MCF 10A (cell line): ENCODE results near the gene CASP5. TPM values are rescaled to one million over a fixed set of nuclear protein-coding genes. Genes with fewer than 3 reads are reported as not detected.

Experiments used
- BruUV-seq: library from RNA; stranded (reverse); fragments of 400-500 nt; replicated peaks from 2 replicates; lab custom pipeline; 2021; lab: Mats Ljungman, UMichigan
- CTCF ChIA-PET: fragments of 300-600 bp; sonication (Branson Sonifier 250); formaldehyde crosslinking; extraction: SDS; loops from one replicate; lab custom pipeline; 2021; ENCODE audit warnings: antibody characterized with exemption, inconsistent platforms; lab: Yijun Ruan, JAX
- POLR2A ChIA-PET: fragments of 300-600, 350-650 bp; sonication (Branson Sonifier 250); formaldehyde crosslinking; extraction: SDS; loops from one replicate; lab custom pipeline; 2020; ENCODE audit warnings: antibody characterized with exemption, inconsistent platforms; lab: Yijun Ruan, JAX
- DNase-seq: peaks from one replicate; pipeline ENCODE4 v3.0.0-alpha.2; 2018; ENCODE audit not compliant: unreplicated experiment
- H3K27ac Mint-ChIP-seq: one replicate; pipeline ENCODE4 v1.8.0; 2022; ENCODE audit warnings: mild to moderate bottlenecking, low read depth, mixed read lengths; ENCODE audit not compliant: unreplicated experiment
- H3K27me3 Mint-ChIP-seq: one replicate; pipeline ENCODE4 v1.8.0; 2022; ENCODE audit warnings: mixed read lengths; ENCODE audit not compliant: insufficient read depth, unreplicated experiment
- H3K36me3 Mint-ChIP-seq: one replicate; pipeline ENCODE4 v1.8.0; 2022; ENCODE audit warnings: mild to moderate bottlenecking, moderate library complexity, mixed read lengths; ENCODE audit not compliant: insufficient read depth, unreplicated experiment
- H3K4me1 Mint-ChIP-seq: one replicate; pipeline ENCODE4 v1.8.0; 2022; ENCODE audit warnings: mixed read lengths; ENCODE audit not compliant: insufficient read depth, unreplicated experiment
- H3K4me3 Mint-ChIP-seq: one replicate; pipeline ENCODE4 v1.8.0; 2022; ENCODE audit warnings: mild to moderate bottlenecking, moderate library complexity, mixed read lengths; ENCODE audit not compliant: unreplicated experiment
- H3K9me3 Mint-ChIP-seq: one replicate; pipeline ENCODE4 v1.8.0; 2022; ENCODE audit warnings: mixed read lengths; ENCODE audit not compliant: unreplicated experiment
- CTCF ChIP-seq: fragments of 200-600 bp; IDR thresholded peaks from one replicate; pipeline ENCODE4 v1.8.0; 2022; ENCODE audit warnings: antibody characterized with exemption, mild to moderate bottlenecking; ENCODE audit not compliant: unreplicated experiment
- intact Hi-C: fragments of 100-400 bp; cut with micrococcal nuclease; formaldehyde crosslinking; loops from 2 replicates; pipeline ENCODE4 v1.14.1; 2022
- total RNA-seq: library from RNA; stranded (reverse); gene quantifications from 2 replicates; pipeline ENCODE4 v1.2.3, GENCODE V29; 2022

The CASP5 gene
- total RNA-seq, 1 experiment from 2014 or later: not detected

GRCh38 chr11:104967534-104968354, 55.2 kb downstream of the CASP5 start:
- peaks cover 7% of the 10 kb centered on the region for H3K9me3 Mint-ChIP-seq
- H3K27me3 Mint-ChIP-seq: no peaks in the 10 kb centered on the region
- DNase-seq: peak; percentile 34
- CTCF ChIA-PET: interaction anchor here (0.6 kb wide), 1 partner anchor 246 kb away, joined by 3 read pairs; no protein-coding TSS in a partner anchor
- H3K27ac Mint-ChIP-seq: peak overlapping the region; percentile 99
- no peak for TF ChIP-seq CTCF
- peaks cover 29% of the 10 kb centered on the region for H3K36me3 Mint-ChIP-seq
- POLR2A ChIA-PET: interaction anchor here (0.5 to 4.4 kb wide), 21 partner anchors 10 to 1123 kb away, joined by 3 to 33 read pairs (median 5); partner anchors contain the start of genes CARD16 and CASP1
- peak overlapping the region; percentile 85 for H3K4me3 Mint-ChIP-seq
- H3K4me1 Mint-ChIP-seq: peaks cover 21% of the 10 kb centered on the region
- BruUV-seq: TSS peak; percentile 85
- intact Hi-C loops: loop anchor here (2.0 kb wide), 1 partner anchor 79 kb away; no protein-coding TSS in a partner anchor

DNA sequence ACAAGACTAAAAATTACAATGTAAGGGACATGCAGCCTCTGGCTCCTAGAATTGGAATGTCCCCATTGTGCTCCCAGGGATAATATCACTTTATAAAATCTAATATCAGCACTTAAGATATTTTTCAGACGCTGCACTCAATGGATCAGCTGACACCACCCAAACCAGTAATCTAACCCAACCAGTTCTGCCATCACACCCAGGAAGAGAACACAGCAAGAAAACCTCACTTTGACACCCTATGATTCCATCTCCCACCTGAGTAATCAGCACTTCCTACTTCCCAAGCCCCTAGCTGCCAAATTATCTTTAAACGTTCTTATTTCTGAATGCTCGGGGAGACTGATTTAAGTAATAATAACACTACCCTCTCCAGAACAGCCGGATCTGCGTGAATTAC, 57.2 kb downstream of the CASP5 start:
- Mint-ChIP-seq H3K9me3 (no peaks in the 10 kb centered on the region), H3K36me3 (peaks cover 33% of the 10 kb centered on the region), H3K27ac (peak overlapping the region; percentile 99), H3K4me3 (peak overlapping the region; percentile 85), H3K4me1 (peaks cover 21% of the 10 kb centered on the region), H3K27me3 (no peaks in the 10 kb centered on the region)
- BruUV-seq: no TSS peak
- no peak for DNase-seq
- ChIA-PET CTCF (interaction anchor here (0.6 kb wide), 1 partner anchor 773 kb away, joined by 7 read pairs; no protein-coding TSS in a partner anchor), POLR2A (interaction anchor here (0.6 to 4.4 kb wide), 5 partner anchors 8 to 889 kb away, joined by 3 to 33 read pairs (median 3); no protein-coding TSS in a partner anchor)
- intact Hi-C loops: no loop called here
- no peak for TF ChIP-seq CTCF

DNA sequence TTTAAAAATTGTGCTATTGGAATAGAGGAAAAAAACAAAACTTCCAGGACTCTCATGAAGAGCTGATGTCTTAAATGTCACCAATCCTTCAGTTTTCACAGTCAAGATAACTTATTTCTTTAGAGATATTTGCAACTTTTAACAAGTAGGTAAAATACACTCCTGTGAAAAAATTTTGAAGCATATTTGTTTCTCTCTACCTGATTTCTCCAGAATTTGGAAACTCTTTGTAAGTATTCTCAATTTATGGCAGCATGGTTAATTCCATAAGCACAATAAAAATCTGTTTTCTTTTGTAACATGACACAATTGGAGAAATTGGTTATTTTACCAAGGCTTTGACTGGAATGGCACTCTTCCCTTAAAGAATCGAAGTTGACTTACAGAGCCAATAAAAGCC, 58.7 kb downstream of the CASP5 start:
- no peak overlapping the region for H3K27ac Mint-ChIP-seq
- H3K27me3 Mint-ChIP-seq: no peaks in the 10 kb centered on the region
- TF ChIP-seq CTCF: no peak
- intact Hi-C loops: no loop called here
- no TSS peak for BruUV-seq
- DNase-seq: no peak
- CTCF ChIA-PET: interaction anchor here (0.7 kb wide), 1 partner anchor 10 kb away, joined by 3 read pairs; no protein-coding TSS in a partner anchor
- peaks cover 33% of the 10 kb centered on the region for H3K36me3 Mint-ChIP-seq
- no peaks in the 10 kb centered on the region for H3K9me3 Mint-ChIP-seq
- peaks cover 27% of the 10 kb centered on the region for H3K4me1 Mint-ChIP-seq
- POLR2A ChIA-PET: interaction anchor here (0.7 to 1.5 kb wide), 4 partner anchors 48 to 1488 kb away, joined by 3 to 4 read pairs (median 3); no protein-coding TSS in a partner anchor
- H3K4me3 Mint-ChIP-seq: no peak overlapping the region

DNA sequence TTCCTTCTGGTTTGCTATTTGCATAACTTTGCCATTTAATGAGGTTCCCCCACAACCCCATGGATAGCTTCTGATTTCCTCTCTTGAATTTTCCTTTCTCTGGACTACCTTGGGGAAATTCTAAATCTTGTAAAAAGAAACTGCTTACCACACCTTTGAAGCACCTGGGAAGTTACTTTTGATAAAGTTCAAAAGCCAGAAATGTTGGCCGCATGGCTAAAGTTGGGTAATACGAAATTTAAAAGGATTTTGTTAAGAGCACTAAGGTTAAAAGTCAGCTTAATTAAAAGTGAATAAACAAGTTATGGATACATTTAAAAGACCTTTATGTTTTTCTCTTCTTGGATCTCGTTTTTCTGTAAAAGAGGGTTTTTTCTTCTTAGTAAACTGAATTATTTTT, 60.1 kb downstream of the CASP5 start:
- ChIA-PET POLR2A (interaction anchor here (0.6 to 0.7 kb wide), 2 partner anchors 350 to 911 kb away, joined by 3 read pairs; no protein-coding TSS in a partner anchor), CTCF (interaction anchor here (1.2 kb wide), 1 partner anchor 15 kb away, joined by 3 read pairs; no protein-coding TSS in a partner anchor)
- TF ChIP-seq CTCF: no peak
- intact Hi-C loops: no loop called here
- no TSS peak for BruUV-seq
- Mint-ChIP-seq H3K27ac (no peak overlapping the region), H3K9me3 (no peaks in the 10 kb centered on the region), H3K4me1 (peaks cover 24% of the 10 kb centered on the region), H3K36me3 (peaks cover 29% of the 10 kb centered on the region), H3K27me3 (no peaks in the 10 kb centered on the region), H3K4me3 (no peak overlapping the region)
- DNase-seq: no peak
